SK-N-MC (cell line): ENCODE results near the gene FBLN2.
"Not testable (repeated sequence)": the region's sequence is repeated elsewhere in the genome, so short reads cannot be mapped to it uniquely, and the experiment has no call there.

Source experiments
- DNase-seq: peaks from one replicate; pipeline ENCODE4 v3.0.0-alpha.2; 2011; ENCODE audit warnings: low read depth, low spot score
- H3K27ac ChIP-seq: fragments of 200-600 bp; sonication (generic); 2 replicates; pipeline ENCODE4 v1.5.1; 2016; ENCODE audit warnings: mixed run types
- H3K36me3 ChIP-seq: fragments of 200-600 bp; sonication (generic); 2 replicates; pipeline ENCODE4 v1.6.1; 2017; ENCODE audit warnings: antibody characterized with exemption, low read length, mixed read lengths; ENCODE audit not compliant: insufficient read depth
- H3K4me3 ChIP-seq: fragments of 200-600 bp; sonication (generic); 2 replicates; pipeline ENCODE4 v1.5.1; 2016
- H3K9ac ChIP-seq: fragments of 200-600 bp; sonication (generic); 2 replicates; pipeline ENCODE4 v1.8.0; 2017; ENCODE audit warnings: mixed run types, mixed read lengths; ENCODE audit not compliant: insufficient read length
- H3K9me3 ChIP-seq: fragments of 200-600 bp; sonication (generic); 2 replicates; pipeline ENCODE4 v1.6.1; 2017; ENCODE audit warnings: low read depth, mild to moderate bottlenecking, antibody characterized with exemption, low read length, moderate library complexity, mixed read lengths
- EZH2 ChIP-seq: fragments of 200-600 bp; sonication (generic); IDR thresholded peaks from one replicate; pipeline ENCODE4 v1.6.1; 2017; ENCODE audit warnings: antibody characterized with exemption
- FOXP2 ChIP-seq: optimal IDR thresholded peaks from 2 replicates; pipeline ENCODE3; 2011; ENCODE audit warnings: mild to moderate bottlenecking, moderate library complexity; ENCODE audit not compliant: insufficient read depth; ENCODE audit errors: extremely low read length, control extremely low read depth
- POLR2AphosphoS5 ChIP-seq: IDR thresholded peaks from 2 replicates; pipeline ENCODE4 v1.6.1; 2012; ENCODE audit warnings: mild to moderate bottlenecking, low read depth, low read length, borderline replicate concordance

The FBLN2 gene

GRCh38 chr3:13518516-13518953, 30.4 kb upstream of the FBLN2 start:
- DNase-seq = no peak
- Histone ChIP-seq H3K36me3 (no peaks in the 10 kb centered on the region), H3K4me3 (no peak overlapping the region), H3K9ac (no peak overlapping the region), H3K27ac (no peak overlapping the region), H3K9me3 (no peaks in the 10 kb centered on the region)
- TF ChIP-seq EZH2 (no peak), FOXP2 (no peak), POLR2AphosphoS5 (no peak)

GRCh38 chr3:13519006-13519791, 29.7 kb upstream of the FBLN2 start:
- no peak for TF ChIP-seq FOXP2
- no peak for TF ChIP-seq EZH2
- no peak for TF ChIP-seq POLR2AphosphoS5
- Histone ChIP-seq H3K4me3 (no peak overlapping the region), H3K36me3 (no peaks in the 10 kb centered on the region), H3K9ac (no peak overlapping the region), H3K27ac (no peak overlapping the region), H3K9me3 (no peaks in the 10 kb centered on the region)
- no peak for DNase-seq

GRCh38 chr3:13520326-13520880, 28.5 kb upstream of the FBLN2 start:
- Histone ChIP-seq H3K36me3 (no peaks in the 10 kb centered on the region), H3K9me3 (no peaks in the 10 kb centered on the region), H3K27ac (no peak overlapping the region), H3K9ac (no peak overlapping the region), H3K4me3 (no peak overlapping the region)
- DNase-seq = no peak
- no peak for TF ChIP-seq FOXP2
- no peak for TF ChIP-seq EZH2
- no peak for TF ChIP-seq POLR2AphosphoS5

- TF ChIP-seq FOXP2 (no peak), POLR2AphosphoS5 (no peak), EZH2 (no peak)
- no peak for DNase-seq
- Histone ChIP-seq H3K27ac (no peak overlapping the region), H3K9ac (no peak overlapping the region), H3K9me3 (no peaks in the 10 kb centered on the region), H3K36me3 (no peaks in the 10 kb centered on the region), H3K4me3 (no peak overlapping the region)
Observed at GRCh38 chr3:13521309-13521708, 27.6 kb upstream of the FBLN2 start.

- not testable (repeated sequence) for H3K36me3 ChIP-seq, H3K9ac ChIP-seq, H3K9me3 ChIP-seq, H3K27ac ChIP-seq, DNase-seq, H3K4me3 ChIP-seq
Observed at GRCh38 chr3:13521749-13522148, 27.2 kb upstream of the FBLN2 start.

- DNase-seq = no peak
- H3K36me3 ChIP-seq = no peaks in the 10 kb centered on the region
Observed at GRCh38 chr3:13522236-13522635, 26.7 kb upstream of the FBLN2 start.

GRCh38 chr3:13524979-13525669, 23.8 kb upstream of the FBLN2 start:
- TF ChIP-seq EZH2 = no peak
- no peak for TF ChIP-seq FOXP2
- no peak for TF ChIP-seq POLR2AphosphoS5
- Histone ChIP-seq H3K27ac (no peak overlapping the region), H3K9me3 (no peaks in the 10 kb centered on the region), H3K9ac (no peak overlapping the region), H3K4me3 (no peak overlapping the region), H3K36me3 (no peaks in the 10 kb centered on the region)
- DNase-seq = no peak

More at GRCh38 chr3:13522236-13522635, 26.7 kb upstream of the FBLN2 start:
- Histone ChIP-seq H3K4me3 (no peak overlapping the region), H3K27ac (no peak overlapping the region), H3K9ac (no peak overlapping the region), H3K9me3 (no peaks in the 10 kb centered on the region)
- TF ChIP-seq POLR2AphosphoS5 = no peak
- TF ChIP-seq FOXP2 = no peak

- Histone ChIP-seq H3K36me3 (no peaks in the 10 kb centered on the region), H3K9ac (no peak overlapping the region), H3K27ac (no peak overlapping the region), H3K4me3 (no peak overlapping the region), H3K9me3 (no peaks in the 10 kb centered on the region)
- DNase-seq = no peak
- TF ChIP-seq POLR2AphosphoS5 = no peak
- TF ChIP-seq EZH2 = no peak
- TF ChIP-seq FOXP2 = no peak
Observed at GRCh38 chr3:13525827-13526625, 22.9 kb upstream of the FBLN2 start.
